ENCODE data around the gene POLR1H. TPM values are rescaled to one million over a fixed set of nuclear protein-coding genes. Genes with fewer than 3 reads are reported as not detected.

Gene POLR1H, protein sequence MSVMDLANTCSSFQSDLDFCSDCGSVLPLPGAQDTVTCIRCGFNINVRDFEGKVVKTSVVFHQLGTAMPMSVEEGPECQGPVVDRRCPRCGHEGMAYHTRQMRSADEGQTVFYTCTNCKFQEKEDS
- total RNA-seq (2022; extraction: Qiagen RNA extraction; ENCODE audit: low read depth) = 25.7 to 36.9 TPM (median 36.2 TPM) in 5 replicates

DNA sequence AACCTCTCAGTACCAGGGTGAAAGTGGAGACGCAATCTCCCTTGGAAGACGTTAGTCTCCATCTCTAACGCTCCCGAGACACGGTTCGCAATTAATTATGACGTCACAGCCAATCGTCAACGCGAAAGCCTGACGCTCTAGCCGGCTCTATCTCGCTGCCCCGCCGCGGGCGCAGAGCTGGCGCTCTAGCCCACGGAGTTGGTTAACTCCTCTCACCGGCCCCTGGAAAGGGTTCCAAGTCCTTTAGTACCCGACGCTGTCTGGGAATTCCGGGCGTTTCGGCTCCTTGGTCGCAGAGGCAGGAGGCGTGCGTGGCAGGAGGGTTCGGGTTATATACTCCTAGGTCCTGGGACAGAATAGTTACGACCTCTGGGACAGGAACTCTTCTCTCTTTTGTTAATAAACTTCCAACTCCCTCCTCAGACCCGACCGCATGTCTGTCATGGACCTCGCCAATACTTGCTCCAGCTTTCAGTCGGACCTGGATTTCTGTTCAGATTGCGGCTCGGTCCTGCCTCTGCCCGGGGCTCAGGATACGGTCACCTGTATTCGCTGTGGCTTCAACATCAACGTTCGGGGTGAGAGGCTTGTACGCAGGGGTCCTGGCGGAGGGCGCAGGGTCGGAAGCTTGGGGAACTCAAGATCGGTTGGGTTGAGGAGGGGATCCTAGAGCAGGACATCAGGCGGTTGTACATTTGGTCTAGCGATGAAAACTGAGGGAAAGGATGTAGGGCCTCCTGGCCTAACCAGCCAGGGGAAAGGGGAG lies at the start of gene POLR1H:
Gene POLR1H (plus strand): TSS at position 174 of the 766 bp plus-strand sequence. CDS start 260 bp downstream, at position 434.

DNA sequence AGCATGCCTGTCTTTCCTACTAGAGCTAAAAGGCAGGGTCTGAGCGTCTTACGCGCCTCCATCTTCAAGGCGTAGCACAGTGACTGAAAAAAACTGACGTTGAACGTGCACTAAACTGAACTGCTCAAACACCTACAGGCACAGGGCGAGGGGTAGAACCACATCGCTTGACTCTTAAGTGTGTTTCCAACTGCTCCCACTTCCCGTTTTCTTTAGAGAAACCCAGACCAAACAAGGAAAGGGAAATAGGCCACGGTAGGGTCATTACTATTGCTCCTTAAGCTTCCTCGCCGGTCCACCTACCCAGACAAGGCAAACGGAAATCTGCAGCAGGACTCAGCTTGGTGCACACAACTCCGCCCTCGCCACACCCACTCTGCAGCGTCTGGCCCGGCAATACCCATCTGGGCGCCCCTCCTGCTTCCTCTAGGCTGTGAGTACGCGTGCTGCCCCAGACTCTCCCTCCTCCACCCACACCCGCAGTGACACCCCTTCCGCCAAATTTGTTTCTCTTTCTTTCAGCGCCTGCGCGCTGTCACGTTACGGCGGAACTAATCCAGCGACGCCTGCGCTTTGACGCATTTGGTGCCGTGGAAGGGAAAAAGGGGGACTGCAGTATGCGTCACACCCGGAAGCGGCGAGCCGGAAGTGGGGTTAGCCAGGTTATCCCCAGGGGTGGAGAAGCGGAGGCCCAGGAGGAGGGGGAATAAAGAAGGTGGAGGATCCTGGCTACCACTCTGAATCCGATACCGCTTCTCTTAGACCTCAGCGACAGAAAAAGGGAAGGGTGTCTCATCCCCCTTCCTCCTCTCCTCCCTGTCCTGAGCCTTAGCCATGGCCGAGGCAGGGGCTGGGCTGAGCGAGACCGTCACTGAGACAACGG lies 5.8 kb downstream of the POLR1H start, which contains the start of gene PPP1R11:
Gene PPP1R11 (plus strand): TSS at position 622 of the 883 bp plus-strand sequence. CDS start 213 bp downstream, at position 835.

DNA sequence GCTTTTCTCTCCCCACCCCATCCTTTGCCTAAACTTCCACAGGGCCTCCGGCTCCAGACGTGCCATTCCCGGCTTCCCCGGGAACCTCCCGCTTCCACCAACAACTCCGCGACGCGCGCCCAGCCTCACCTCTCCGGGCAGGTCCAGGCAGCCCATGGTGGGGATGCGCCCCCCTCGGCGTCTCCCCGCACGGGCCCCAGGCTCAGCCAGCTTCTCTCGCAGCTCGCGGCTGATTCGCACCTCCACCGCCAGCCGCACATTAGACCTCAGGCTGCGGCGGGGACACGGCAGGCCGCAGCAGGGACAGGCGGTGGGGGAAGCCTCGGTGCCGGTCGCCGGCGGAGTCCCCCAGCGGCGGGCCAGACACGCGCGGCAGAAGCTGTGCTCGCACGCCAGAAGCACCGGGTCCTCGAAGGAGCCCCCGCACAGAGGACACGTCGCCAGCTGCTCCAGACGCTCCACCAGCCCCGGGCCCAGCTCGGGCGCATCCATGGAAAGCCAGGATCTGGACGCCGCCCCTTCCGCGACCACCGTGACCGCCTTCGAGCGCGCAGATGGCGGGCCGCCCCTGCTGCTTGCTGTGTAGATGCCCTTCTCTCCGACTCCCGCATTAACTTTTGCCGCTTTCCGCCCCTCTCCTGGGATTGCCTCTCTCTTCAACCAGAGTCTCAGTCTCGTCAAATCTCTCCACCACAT lies 14.2 kb downstream of the POLR1H start, which contains the start of gene RNF39:
Gene RNF39 (minus strand): TSS at position 676 of the 696 bp plus-strand sequence. CDS start 184 bp downstream, at position 492.

DNA sequence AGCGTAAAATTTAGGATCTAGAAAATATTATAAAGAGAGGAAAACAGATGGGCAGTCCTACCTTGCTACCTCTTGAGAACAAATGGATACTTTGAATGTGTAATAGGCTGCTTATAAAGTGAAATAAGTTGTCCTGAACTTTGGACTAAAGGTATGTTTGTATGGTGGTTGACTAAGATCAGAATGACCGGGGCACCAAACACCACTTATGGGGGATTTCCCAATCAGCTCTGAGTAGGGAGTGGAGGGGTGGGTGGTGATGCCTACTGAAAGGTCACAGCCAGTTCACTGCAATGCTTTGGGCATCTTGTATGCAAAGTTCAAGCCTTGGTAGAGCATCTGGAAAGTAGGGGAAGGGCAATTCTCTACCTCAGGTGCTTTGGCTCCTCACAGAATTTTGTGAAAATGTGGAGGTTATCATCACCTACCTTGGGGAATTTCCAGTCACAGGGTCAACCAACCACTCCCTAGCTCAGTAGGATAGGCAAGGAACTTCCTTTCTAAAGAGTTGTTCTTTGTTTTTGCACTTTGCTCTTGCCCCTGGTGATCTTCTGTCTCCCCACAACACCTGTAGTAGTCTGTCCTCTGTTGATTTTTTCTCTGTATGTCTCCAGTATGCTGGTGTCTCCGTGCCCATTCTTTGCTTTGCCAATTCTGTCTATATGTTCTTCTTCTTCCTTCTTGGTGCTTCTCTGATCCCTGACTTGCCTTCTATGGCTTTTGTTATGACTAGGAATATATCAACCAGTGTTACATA lies 52.1 kb downstream of the POLR1H start, which contains the start of gene TRIM31:
Gene TRIM31 (minus strand): TSS at position 88 of the 757 bp plus-strand sequence. CDS start 285 bp downstream, outside the sequence.

Other genes starting within 250 kb of the POLR1H start
- 0.03 TPM in 1 of 5 replicates, not detected in the others for gene HLA-G, start 233.4 kb upstream of the POLR1H start, total RNA-seq (2022; extraction: Qiagen RNA extraction; ENCODE audit: low read depth)
- 113 to 144 TPM (median 140 TPM) in 5 replicates for gene HLA-A, start 118.7 kb upstream of the POLR1H start, total RNA-seq (2022; extraction: Qiagen RNA extraction; ENCODE audit: low read depth)
- 41.4 to 46.0 TPM (median 43.2 TPM) in 5 replicates for gene PPP1R11, start 5.9 kb downstream of the POLR1H start, total RNA-seq (2022; extraction: Qiagen RNA extraction; ENCODE audit: low read depth)
- gene RNF39, start 14.5 kb downstream of the POLR1H start, total RNA-seq (2022; extraction: Qiagen RNA extraction; ENCODE audit: low read depth) = 0.03 TPM in 1 of 5 replicates, not detected in the others
- 1.2 to 2.1 TPM (median 2.1 TPM) in 5 replicates for gene TRIM31, start 51.8 kb downstream of the POLR1H start, total RNA-seq (2022; extraction: Qiagen RNA extraction; ENCODE audit: low read depth)
- gene TRIM40, start 74.9 kb downstream of the POLR1H start, total RNA-seq (2022; extraction: Qiagen RNA extraction; ENCODE audit: low read depth) = not detected in 5 replicates
- gene TRIM10, start 99.9 kb downstream of the POLR1H start, total RNA-seq (2022; extraction: Qiagen RNA extraction; ENCODE audit: low read depth) = not detected in 5 replicates
- 0.29 TPM in 1 of 5 replicates, not detected in the others for gene TRIM15, start 102.3 kb downstream of the POLR1H start, total RNA-seq (2022; extraction: Qiagen RNA extraction; ENCODE audit: low read depth)
- gene TRIM26, start 152.1 kb downstream of the POLR1H start, total RNA-seq (2022; extraction: Qiagen RNA extraction; ENCODE audit: low read depth) = 24.8 to 27.3 TPM (median 25.7 TPM) in 5 replicates

Data from A549 treated with CpdA at 1 μM for 4 hours (cell line).